ENCODE data around the gene MRI1.
"Not testable (repeated sequence)": the region's sequence is repeated elsewhere in the genome, so short reads cannot be mapped to it uniquely, and the experiment has no call there.

MRI1 gene

DNA sequence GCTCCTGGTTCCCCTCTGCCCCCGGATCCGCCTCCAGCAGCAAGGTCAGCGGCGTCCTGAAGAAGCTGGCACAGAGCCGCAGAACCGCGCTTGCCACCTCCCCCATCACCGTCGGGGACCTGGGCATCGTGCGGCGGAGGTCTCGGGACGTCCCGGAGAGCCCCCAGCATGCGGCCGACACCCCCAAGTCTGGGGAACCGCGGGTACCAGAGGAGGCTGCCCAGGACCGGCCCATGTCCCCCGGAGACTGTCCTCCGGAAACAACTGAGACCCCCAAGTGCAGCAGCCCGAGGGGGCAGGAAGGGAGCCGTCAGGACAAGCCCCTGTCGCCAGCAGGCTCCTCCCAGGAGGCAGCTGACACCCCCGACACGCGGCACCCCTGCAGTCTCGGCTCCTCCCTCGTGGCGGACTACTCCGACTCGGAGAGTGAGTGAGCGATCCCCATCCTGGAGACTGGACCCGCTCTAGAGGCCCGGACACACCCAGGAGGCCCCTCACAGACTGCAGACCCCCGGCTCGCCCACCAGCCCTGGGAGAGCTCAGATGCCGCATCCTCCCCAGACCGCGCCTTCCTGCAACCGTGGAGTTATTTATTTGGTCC lies 1.6 kb upstream of the MRI1 start:
- DNase-seq: no peak

DNA sequence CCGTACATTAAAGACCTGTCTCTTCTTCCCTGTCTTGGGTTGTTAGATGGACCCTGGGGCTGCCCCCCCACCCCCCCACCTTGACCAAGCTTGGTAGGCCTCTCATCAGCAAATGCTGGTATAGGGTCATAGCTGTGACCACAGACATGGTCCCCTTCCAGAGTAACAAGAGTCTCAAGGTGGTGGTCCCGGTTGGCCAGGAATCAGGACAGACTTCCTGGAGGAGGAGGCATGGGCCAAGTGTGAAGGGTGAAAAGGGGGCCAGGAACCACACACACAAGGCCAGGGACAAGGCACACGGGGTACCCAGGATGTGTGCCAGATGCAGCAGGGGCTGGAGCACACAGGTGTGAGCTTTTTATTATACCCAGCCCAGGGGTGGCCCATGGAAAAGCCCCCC lies 1.1 kb upstream of the MRI1 start:
- no peak for DNase-seq

DNA sequence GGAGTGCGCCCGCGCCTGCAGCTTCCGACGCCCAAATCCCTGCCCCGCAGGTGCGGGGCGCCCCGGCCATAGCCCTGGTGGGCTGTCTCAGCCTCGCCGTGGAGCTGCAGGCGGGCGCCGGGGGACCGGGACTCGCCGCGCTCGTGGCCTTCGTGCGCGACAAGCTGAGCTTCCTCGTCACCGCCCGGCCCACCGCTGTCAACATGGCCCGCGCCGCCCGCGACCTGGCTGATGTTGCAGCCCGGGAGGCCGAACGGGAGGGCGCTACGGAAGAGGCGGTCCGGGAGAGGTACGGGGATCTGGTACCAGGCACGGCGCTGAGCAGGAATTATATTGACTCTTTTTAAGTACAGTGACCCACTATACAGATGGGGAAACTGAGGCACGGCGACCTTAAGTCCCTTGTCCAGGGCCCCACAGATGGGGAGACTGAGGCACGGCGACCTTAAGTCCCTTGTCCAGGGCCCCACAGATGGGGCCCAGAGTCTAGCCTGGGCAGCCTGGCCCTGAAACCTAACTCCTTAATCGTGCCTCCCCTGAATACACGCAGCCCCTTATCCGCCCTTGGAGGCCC lies 586 bp downstream of the MRI1 start:
- DNase-seq: no peak

DNA sequence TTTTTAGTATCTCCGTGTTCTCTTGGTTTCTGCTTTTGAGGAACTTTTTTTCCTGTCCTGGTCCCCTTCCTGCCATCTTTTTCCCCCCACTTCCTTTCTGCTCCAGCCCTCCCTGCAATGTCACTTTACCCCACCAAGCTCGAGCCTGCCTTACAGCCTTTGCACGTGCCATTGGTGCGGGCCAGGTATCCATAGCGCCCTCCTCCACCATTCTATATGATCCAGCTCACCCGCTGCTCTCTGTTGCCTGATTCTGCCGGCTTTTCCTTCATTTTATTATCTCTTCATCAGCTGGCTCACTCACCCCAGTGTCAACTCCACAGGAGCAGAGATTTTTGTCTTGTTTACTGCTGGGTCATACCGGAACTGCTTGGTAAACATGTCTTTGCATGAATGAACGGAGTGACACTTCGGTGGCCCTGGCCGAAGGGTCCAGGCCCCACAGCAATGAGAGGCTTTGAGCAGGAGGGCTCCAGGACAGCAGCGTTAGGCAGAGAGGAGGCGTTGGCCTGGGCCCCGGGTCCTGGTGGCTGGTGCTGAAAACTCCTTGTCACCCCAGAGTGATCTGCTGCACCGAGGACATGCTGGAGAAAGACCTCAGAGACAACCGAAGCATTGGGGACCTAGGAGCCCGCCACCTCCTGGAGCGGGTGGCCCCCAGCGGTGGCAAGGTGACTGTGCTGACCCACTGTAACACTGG lies 1.2 kb downstream of the MRI1 start:
- DNase-seq: no peak

DNA sequence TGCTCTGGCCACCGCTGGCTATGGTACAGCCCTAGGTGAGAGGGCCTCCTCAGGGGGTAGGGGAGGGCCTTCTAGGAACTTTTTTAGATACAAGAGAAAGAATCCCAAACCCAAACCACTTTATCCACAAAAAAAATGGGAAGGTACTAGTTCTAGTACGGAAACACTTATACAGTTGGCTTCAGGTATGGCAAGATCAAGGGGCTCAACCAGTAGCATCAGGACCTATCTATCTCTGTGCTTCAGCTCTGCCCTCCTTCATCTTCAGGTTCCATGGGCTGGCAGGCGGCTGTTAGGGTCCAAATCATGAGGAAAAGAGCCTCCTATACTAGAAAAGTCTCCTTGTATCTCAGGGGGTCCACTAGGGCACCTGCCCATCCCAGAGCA lies 1.8 kb downstream of the MRI1 start:
- no peak for DNase-seq

DNA sequence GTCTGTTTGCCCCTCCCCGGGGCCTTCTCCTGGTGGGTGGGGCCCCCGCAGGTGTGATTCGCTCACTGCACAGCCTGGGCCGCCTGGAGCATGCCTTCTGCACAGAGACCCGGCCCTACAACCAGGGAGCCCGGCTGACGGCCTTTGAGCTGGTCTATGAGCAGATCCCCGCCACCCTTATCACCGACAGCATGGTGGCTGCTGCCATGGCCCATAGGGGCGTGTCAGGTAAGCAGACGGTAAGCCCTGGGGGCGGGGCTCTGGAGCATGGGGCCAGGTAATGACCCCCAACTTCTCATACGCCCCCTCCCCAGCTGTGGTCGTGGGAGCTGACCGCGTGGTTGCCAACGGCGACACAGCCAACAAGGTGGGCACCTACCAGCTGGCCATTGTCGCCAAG lies 4.2 kb downstream of the MRI1 start:
- no peak for DNase-seq

DNA sequence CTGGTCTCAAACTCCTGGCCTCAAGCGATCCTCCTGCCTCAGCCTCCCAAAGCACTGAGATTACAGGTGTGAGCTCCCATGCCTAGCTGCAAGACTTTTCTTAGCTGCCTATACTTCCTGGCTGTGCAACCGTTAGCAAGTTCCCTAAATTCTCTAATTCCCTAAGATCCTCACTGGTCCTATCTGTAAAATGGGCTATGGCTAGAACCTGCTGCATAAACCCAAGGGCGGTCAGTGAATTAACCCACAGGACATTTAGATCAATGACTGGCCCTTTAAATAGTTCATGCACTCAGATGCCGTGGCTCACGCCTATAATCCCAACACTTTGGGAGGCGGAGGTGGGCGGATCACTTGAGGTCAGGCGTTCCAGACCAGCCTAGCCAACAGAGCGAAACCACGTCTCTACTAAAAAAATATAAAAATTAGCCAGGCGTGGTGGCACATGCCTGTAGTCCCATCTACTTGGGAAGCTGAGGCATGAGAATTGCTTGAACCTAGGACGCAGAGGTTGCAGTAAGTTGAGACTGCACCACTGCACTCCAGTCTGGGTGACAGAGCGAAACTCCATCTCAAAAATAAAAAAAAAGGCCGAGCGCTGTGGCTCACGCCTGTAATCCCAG lies 5.8 kb downstream of the MRI1 start:
- no peak for DNase-seq

DNA sequence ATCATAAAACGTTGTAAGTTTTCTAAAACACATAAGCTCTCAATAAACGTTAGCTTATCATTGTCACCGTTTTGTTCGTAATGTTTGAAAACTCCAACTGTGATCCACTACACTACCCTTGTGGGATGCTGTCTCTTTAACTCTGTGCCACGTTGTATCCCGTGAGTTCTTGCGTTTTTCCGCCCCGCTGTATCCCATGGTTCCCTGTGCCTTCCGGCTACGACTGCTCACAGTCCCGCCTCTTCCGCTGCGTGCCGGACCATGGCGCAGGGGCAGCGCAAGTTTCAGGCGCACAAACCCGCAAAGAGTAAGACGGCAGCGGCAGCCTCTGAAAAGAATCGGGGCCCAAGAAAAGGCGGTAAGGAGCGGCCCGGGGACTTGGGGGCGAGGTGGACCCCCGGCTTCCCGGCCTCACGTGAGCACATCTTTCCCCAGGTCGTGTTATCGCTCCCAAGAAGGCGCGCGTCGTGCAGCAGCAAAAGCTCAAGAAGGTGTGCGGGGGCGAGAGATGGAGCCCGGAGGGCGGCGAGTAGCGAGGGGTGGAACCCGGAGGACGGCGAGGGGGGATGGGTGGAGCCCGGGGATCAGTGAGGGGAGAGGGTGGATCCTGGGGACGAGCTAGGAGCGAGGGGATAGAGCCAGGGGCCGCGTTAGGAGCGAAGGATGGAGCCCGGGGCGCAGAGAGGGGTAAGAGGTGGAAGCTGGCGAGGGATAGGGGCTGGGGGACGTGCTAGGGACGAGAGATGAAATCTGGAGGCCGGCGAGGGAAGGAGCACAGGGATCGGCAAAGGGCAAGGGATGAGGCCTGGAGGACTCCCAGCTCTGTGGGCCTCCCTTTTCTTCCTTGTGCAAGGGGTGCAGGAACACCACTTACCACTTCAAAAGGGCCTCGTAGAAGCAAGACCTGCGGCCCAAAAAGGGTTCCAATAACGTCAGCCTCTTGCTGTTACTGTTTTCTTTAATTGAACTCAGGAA lies 10.2 kb downstream of the MRI1 start, which contains the start of gene C19orf53:
Gene C19orf53, plus strand, starts transcription at position 240 of the 975 bp plus-strand sequence. Its CDS starts 22 bp downstream, at position 262.
- DNase-seq: peak; percentile 93

DNA sequence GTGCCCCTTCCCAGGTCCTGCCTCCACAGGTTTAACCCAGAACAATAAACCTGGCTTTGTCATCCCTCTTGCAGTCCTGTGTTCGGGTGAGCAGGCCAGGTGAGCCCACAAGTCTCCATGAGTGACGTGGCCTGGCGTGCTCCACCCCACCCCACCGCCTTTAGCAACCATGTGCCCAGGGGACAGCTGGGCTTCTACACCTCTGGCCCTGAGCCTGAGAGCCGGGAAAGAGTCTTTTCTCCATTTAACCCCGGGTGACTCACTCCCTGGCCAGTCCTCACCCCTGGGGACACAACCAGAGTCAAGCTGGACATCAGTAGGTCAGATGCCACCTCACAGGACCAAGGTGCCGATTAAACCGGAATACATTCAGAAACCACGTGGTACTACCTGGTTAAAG lies 14.1 kb downstream of the MRI1 start:
- DNase-seq: no peak

DNA sequence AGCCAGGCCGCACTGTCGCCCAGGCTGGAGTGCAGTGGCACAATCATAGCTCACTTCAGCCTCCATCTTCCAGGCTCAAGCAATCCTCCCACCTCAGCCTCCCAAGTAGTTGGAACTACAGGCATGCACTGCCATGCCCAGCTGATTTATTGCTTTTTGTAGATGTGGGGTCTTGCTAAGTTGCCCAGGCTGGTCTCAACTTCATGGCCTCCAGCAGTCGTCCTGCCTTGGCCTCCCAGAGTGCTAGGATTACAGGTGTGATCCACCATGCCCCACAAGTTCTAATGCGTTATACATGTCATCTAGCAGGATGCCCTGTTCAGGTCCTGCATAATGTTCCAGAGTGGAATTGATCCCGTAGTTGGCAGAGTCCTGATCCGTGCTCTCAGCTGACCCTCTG lies 14.5 kb downstream of the MRI1 start:
- DNase-seq: no peak

DNA sequence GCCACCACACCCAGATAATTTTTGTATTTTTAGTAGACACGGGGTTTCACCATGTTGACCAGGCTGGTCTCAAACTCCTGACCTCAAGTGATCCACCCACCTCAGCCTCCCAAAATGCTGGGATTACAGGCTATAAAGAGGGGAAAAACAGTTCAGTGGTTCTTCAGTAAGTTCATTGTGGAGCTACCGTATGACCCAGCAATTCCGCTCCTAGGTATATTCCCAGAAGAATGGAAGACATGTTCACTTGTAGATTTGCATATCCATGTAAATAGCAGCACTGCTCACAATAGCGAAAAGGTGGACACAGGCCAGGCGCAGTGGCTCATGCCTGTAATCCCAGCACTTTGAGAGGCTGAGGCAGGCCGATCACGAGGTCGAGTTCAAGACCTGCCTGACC lies 15.5 kb downstream of the MRI1 start:
- not testable (repeated sequence) for DNase-seq

DNA sequence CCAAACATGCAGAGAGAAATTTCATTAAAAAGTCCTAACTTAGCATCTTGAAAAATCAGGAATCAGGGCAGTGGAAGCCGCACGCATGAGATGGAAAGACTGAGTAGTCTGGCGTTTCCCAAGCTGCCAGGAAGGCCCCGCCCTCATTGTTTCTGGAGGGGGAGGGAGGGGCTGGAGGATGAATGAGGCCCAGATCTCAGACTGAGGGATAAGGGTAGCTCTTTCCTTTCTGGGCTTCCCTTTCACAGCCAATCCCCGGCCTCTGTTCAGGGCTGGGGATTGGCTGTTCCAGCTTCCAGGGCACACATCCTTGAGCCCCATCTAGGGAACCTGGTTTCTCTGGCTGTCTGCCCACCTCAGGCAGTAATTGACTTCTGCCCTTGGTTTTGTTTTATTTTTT lies 17.2 kb downstream of the MRI1 start:
- peak; percentile 49 for DNase-seq

DNA sequence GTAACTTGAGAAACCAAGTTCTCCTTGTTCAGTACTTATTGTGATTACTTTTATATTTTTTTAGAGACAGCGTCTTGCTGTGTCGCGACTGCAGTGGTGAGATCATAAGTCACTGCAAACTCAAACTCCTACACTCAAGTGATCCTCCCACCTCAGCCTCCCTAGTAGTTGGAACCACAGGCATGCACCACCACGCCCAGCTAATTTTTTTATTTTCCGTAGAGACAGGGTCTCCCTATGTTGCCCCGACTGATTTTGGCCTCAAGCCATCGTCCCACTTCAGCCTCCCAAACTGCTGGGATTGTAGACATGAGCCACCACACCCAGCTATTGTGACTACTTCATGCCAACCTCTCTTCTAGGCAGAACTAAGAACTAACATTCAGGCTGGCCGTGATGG lies 18.2 kb downstream of the MRI1 start:
- DNase-seq: no peak

DNA sequence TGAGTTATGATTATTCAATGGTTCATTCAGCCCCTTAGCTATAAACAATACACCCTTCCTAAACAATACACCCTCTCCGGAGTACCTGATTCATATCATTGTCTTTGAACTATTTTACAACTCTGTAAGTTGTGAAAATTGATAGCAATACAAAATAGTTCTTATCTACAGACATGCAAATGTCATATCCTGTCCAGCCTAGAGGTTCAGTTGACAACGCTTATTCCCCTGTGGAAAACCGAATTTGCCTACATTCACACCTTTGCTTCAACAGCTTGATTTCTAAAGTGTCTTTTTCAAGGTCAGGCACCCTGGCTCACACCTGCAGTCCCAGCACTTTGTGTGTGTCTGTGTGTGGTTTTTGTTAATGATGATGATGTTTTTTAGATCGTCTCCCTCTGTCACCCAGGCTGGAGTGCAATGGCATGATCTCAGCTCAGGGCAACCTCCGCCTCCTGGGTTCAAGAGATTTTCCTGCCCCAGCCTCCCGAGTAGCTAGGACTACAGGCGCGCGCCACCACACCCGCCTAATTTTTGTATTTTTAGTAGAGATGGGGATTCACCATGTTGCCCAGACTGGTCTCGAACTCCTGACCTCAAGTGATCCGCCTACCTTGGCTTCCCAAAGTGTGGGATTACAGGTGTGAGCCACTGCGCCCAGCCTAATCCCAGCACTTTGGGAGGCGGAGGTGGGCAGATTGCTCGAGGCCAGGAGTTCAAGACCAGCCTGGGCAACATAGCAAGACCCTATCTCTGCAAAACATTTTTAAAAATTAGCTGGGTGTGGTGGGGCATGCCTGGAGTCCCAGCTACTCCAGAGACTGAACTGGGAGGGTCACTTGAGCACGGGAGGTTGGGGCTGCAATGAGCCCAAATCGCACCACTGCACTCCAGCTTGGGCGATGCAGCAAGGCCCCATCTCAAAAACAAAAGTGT lies 19.5 kb downstream of the MRI1 start:
- DNase-seq: no peak

DNA sequence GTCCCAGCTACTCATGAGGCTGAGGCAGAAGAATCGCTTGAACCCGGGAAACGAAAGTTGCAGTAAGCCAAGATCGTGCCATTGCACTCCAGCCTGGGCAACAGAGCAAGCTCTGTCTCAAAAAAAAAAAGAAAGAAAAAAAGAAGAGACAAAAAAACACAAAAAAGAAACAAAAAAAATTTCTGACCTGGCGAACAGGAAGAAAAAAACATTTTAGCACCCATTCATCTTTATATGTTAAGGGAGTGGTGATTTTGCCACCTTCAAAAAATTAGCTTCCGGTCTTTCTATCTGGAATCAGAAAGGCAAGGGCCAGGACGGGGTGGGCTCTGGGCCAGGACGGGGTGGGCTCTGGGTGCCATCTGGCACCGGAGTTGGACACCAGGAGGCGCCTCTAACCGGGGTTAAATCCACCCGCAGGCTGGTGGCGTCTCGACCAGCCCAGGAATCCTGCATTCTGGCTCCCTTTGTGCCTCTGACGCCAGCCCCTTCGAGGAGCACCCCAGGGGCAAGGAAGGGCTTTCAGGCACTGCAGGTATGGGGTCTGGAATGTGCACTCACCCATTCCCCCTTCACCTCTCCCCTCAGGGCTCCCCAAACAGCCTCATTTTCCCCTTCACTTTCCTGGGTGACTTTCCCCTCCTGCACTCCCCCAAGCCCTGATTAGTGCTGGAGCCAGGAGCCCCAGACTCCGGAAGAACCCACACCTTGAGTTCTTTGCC lies 20.6 kb downstream of the MRI1 start:
- DNase-seq: peak; percentile 67

DNA sequence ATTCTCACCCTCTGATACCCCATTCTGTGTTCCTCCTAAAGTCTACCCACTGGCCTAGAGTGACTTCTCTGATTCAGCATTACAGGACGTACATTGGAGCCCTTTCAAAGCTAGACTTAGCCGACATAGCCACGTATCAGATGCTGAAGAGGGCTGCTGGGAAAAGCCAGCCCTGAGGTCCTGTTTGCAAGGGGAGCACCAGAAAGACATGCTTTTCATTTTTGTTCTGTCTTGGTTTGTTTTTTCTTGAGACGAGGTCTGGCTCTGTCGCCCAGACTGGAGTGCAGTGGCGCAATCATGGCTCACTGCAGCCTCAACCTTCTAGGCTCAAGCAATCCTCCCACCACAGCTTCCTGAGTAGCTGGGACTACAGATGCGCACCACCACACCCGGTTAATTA lies 24.7 kb downstream of the MRI1 start:
- DNase-seq: no peak

DNA sequence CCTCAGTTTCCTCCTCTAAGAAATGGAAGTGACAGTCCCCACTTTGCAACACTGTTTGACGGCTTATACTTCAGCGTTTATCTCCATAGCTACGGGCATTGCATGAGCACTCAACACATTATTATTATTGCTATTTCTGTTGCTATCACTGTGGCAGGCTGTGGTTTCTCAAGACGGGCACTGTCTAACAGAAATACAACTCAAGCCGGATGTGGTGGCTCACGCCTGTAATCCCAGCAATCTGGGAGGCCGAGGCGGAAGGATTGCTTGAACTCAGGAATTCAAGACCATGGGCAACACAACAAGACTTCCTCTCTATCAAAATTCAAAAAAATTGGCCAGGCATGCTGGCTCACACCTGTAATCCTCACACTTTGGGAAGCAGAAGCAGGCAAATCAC lies 26.0 kb downstream of the MRI1 start:
- DNase-seq: peak; percentile 31

DNA sequence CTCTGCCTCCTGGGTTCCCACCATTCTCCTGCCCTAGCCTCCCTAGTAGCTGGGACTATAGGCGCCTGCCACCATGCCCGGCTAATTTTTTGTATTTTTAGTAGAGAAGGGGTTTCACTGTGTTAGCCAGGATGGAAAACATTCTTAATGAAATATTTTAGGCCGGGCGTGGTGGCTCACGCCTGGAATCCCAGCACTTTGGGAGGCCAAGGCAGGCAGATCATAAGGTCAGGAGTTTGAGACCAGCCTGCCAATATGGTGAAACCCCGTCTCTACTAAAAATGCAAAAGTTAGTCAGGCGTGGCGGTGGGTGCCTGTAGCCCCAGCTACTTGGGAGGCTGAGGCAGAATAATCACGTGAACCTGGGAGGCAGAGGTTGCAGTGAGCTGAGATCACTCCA lies 29.0 kb downstream of the MRI1 start:
- DNase-seq: not testable (repeated sequence)

DNA sequence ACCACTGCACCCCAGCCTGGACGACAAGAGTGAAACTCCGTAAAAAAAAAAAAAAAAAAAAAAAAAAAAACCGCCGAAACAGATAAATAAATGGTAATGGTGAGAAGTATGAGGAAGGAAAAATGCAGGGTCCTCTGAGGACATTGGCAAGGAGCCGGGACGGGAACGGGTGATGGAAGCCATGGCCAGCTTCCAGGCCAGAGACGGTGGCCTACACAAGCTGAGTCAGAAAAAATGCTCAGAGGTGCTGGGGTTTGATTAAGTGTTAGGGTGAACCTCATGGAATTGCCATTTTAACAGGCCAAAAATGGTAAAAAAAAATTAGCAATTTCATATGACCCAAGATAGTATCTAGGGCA lies 30.1 kb downstream of the MRI1 start:
- peak; percentile 64 for DNase-seq

DNA sequence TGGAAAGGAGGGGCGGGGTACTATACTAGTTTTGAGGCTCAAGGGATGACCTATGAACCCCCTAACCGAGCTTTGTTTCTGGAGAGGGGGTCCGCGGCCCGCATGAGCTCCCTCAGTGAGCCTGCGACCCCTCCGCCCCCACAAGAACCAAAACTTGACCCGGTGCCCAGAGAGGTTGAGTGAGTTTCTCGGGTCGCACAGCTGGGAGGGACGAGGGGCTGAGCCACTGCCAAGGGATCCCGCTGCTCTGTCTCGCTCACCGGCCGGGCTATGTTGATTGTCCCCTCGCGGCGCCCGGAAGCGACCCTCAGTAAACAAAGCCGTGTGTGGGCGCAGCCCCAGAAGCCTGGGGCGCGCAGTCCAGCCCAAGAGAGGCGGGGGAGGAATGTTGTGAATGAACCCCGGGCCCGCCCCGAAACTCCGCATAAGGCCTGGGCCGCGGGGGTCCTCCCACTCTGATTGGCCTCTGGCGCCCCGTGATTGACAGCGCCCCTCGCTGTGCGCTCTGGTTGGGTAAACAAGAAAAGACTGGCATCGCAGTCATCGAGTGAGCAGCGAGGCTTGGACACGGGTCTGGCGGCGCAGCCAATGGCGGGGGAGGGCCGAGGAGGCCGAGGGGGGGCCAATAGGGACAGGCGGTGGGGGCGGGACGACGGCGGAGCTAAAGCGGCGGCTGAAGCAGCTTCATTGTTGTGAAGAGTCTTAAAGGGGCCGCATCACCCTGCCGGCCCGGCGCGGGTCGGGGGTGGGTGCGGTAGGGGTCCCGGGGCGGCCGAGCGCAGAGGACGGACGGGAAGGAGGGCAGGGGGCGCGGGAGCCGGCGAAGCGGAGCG lies 30.7 kb downstream of the MRI1 start, which contains the start of gene ZSWIM4:
Gene ZSWIM4, plus strand, starts transcription at position 687 of the 833 bp plus-strand sequence. CDS start 206 bp downstream, outside the sequence.
- DNase-seq: peak; percentile 99

Measured in hematopoietic multipotent progenitor cell treated with erythropoietin and hydrocortisone succinate and interleukin-3 and kit ligand, for 8 days (in vitro differentiated cells).